MCF 10A (cell line): ENCODE measurements around the gene S100A2. TPM values are rescaled to one million over a fixed set of nuclear protein-coding genes. Genes with fewer than 3 reads are reported as not detected.

Experiments
- BruUV-seq: library from RNA; stranded (reverse); fragments of 400-500 nt; replicated peaks from 2 replicates; lab custom pipeline; 2021; lab: Mats Ljungman, UMichigan
- CTCF ChIA-PET: fragments of 300-600 bp; sonication (Branson Sonifier 250); formaldehyde crosslinking; extraction: SDS; loops from one replicate; lab custom pipeline; 2021; ENCODE audit warnings: antibody characterized with exemption, inconsistent platforms; lab: Yijun Ruan, JAX
- POLR2A ChIA-PET: fragments of 300-600, 350-650 bp; sonication (Branson Sonifier 250); formaldehyde crosslinking; extraction: SDS; loops from one replicate; lab custom pipeline; 2020; ENCODE audit warnings: antibody characterized with exemption, inconsistent platforms; lab: Yijun Ruan, JAX
- DNase-seq: peaks from one replicate; pipeline ENCODE4 v3.0.0-alpha.2; 2018; ENCODE audit not compliant: unreplicated experiment
- H3K27ac Mint-ChIP-seq: one replicate; pipeline ENCODE4 v1.8.0; 2022; ENCODE audit warnings: mild to moderate bottlenecking, low read depth, mixed read lengths; ENCODE audit not compliant: unreplicated experiment
- H3K27me3 Mint-ChIP-seq: one replicate; pipeline ENCODE4 v1.8.0; 2022; ENCODE audit warnings: mixed read lengths; ENCODE audit not compliant: insufficient read depth, unreplicated experiment
- H3K36me3 Mint-ChIP-seq: one replicate; pipeline ENCODE4 v1.8.0; 2022; ENCODE audit warnings: mild to moderate bottlenecking, moderate library complexity, mixed read lengths; ENCODE audit not compliant: insufficient read depth, unreplicated experiment
- H3K4me1 Mint-ChIP-seq: one replicate; pipeline ENCODE4 v1.8.0; 2022; ENCODE audit warnings: mixed read lengths; ENCODE audit not compliant: insufficient read depth, unreplicated experiment
- H3K4me3 Mint-ChIP-seq: one replicate; pipeline ENCODE4 v1.8.0; 2022; ENCODE audit warnings: mild to moderate bottlenecking, moderate library complexity, mixed read lengths; ENCODE audit not compliant: unreplicated experiment
- H3K9me3 Mint-ChIP-seq: one replicate; pipeline ENCODE4 v1.8.0; 2022; ENCODE audit warnings: mixed read lengths; ENCODE audit not compliant: unreplicated experiment
- CTCF ChIP-seq: fragments of 200-600 bp; IDR thresholded peaks from one replicate; pipeline ENCODE4 v1.8.0; 2022; ENCODE audit warnings: antibody characterized with exemption, mild to moderate bottlenecking; ENCODE audit not compliant: unreplicated experiment
- intact Hi-C: fragments of 100-400 bp; cut with micrococcal nuclease; formaldehyde crosslinking; loops from 2 replicates; pipeline ENCODE4 v1.14.1; 2022
- total RNA-seq: library from RNA; stranded (reverse); gene quantifications from 2 replicates; pipeline ENCODE4 v1.2.3, GENCODE V29; 2022

S100A2 gene
- total RNA-seq, 1 experiment from 2014 or later = 5,064 TPM

DNA sequence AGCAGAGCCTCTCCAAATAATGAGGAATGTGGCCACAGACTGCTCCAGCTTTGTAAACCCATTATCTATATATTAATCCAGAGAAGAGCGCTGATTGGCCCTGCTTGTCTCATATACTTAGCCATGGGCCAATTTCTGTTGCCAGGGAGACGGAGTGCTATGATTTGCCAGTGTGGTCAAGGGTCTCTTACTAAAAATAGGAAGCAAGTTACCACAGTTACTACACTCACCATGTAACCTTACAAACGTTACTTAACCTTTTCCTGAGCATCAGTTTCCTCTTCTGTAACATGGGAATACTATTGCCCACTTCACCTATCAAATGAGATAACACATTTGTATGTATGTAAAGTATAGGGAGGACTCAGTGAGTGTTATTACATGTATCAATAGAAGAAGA, 7.7 kb upstream of the S100A2 start:
- no peak overlapping the region for H3K4me3 Mint-ChIP-seq

GRCh38 chr1:153572569-153573015, 6.9 kb upstream of the S100A2 start:
- ChIA-PET CTCF (interaction anchor here (0.5 to 7.5 kb wide), 59 partner anchors 8 to 418 kb away, joined by 3 to 379 read pairs (median 5); partner anchors contain the start of genes CHTOP, ILF2, PGLYRP4 and RAB13), POLR2A (interaction anchor here (0.6 to 7.1 kb wide), 34 partner anchors 9 to 418 kb away, joined by 3 to 476 read pairs (median 6); partner anchors contain the start of genes CHTOP, GATAD2B, ILF2 and INTS3)
- peak; percentile 94 for DNase-seq
- H3K4me3 Mint-ChIP-seq = no peak overlapping the region
- intact Hi-C loops = loop anchor here (1.0 to 2.0 kb wide), 8 partner anchors 36 to 414 kb away; partner anchors contain the start of genes RAB13, S100A13 and SNAPIN
- peak overlapping the region; percentile 67 for H3K27ac Mint-ChIP-seq
- no peaks in the 10 kb centered on the region for H3K27me3 Mint-ChIP-seq
- no peaks in the 10 kb centered on the region for H3K36me3 Mint-ChIP-seq
- no peaks in the 10 kb centered on the region for H3K9me3 Mint-ChIP-seq
- peak; percentile 98 for TF ChIP-seq CTCF
- BruUV-seq = no TSS peak
- peaks cover 33% of the 10 kb centered on the region for H3K4me1 Mint-ChIP-seq

More for the DNA sequence above, 7.7 kb upstream of the S100A2 start:
- ChIA-PET POLR2A (interaction anchor here (0.7 to 7.1 kb wide), 24 partner anchors 8 to 417 kb away, joined by 3 to 476 read pairs (median 7); partner anchors contain the start of genes CHTOP, ILF2, RAB13 and RPS27), CTCF (interaction anchor here (0.6 to 7.5 kb wide), 38 partner anchors 8 to 413 kb away, joined by 3 to 379 read pairs (median 10); partner anchors contain the start of genes CHTOP, ILF2, PGLYRP4 and RAB13)
- Mint-ChIP-seq H3K27me3 (no peaks in the 10 kb centered on the region), H3K4me1 (peaks cover 33% of the 10 kb centered on the region), H3K9me3 (no peaks in the 10 kb centered on the region), H3K27ac (peak overlapping the region; percentile 67), H3K36me3 (no peaks in the 10 kb centered on the region)
- BruUV-seq = no TSS peak
- intact Hi-C loops = loop anchor here (2.0 kb wide), 1 partner anchor 35 kb away; no protein-coding TSS in a partner anchor
- DNase-seq = no peak
- no peak for TF ChIP-seq CTCF

DNA sequence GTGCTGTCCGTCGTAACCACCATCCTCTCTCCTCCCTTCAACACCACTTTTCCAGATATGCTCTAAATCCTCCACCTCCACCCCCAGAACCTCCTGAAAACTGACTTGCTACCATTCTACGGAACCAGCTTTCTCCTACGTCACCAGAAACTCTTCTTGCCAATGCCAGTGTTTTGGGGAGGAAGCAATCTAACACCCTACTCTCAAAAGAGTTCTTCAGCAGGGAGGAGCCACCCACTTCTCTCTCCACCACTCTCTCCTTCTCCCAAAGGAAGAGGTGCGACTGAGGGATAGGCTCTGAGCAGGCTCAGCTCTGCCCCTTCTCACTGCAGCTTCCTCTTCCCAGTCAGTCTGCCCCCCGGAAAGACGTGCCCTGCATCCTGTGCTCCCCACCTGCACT, 6.1 kb upstream of the S100A2 start:
- no peaks in the 10 kb centered on the region for H3K27me3 Mint-ChIP-seq
- no peaks in the 10 kb centered on the region for H3K36me3 Mint-ChIP-seq
- no peak for TF ChIP-seq CTCF
- no TSS peak for BruUV-seq
- ChIA-PET CTCF (interaction anchor here (0.6 to 7.5 kb wide), 47 partner anchors 8 to 418 kb away, joined by 3 to 379 read pairs (median 6); partner anchors contain the start of genes CHTOP, ILF2, PGLYRP4 and RAB13), POLR2A (interaction anchor here (0.7 to 7.1 kb wide), 20 partner anchors 10 to 415 kb away, joined by 3 to 476 read pairs (median 10); partner anchors contain the start of genes CHTOP, GATAD2B, ILF2 and RAB13)
- no peaks in the 10 kb centered on the region for H3K9me3 Mint-ChIP-seq
- DNase-seq = no peak
- no peak overlapping the region for H3K4me3 Mint-ChIP-seq
- H3K4me1 Mint-ChIP-seq = peaks cover 36% of the 10 kb centered on the region
- H3K27ac Mint-ChIP-seq = no peak overlapping the region
- intact Hi-C loops = loop anchor here (1.0 to 2.0 kb wide), 8 partner anchors 37 to 415 kb away; partner anchors contain the start of genes RAB13, S100A13 and SNAPIN

DNA sequence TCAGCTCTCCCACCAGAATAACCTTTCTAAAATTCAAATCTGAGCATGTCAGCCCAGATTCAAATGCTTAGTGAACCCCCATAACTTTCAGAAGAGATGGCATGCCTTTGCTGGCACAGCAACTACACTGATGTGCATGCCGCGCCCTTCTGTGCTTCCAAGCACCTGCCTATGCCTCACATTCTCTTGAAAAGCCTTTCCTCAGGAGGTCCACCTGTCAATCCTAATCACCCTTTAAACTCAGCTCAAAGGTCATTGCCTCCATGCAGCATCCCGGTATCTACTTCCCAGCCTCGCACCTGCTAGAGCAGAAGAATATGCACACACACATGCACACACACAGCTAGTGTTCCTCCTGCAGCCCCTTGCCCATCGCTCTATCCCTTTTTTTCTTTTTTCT, 5.2 kb upstream of the S100A2 start:
- Mint-ChIP-seq H3K9me3 (no peaks in the 10 kb centered on the region), H3K36me3 (no peaks in the 10 kb centered on the region), H3K27me3 (no peaks in the 10 kb centered on the region), H3K4me3 (no peak overlapping the region), H3K4me1 (peaks cover 44% of the 10 kb centered on the region), H3K27ac (no peak overlapping the region)
- TF ChIP-seq CTCF = no peak
- no TSS peak for BruUV-seq
- intact Hi-C loops = no loop called here
- ChIA-PET POLR2A (interaction anchor here (0.9 to 7.1 kb wide), 9 partner anchors 22 to 415 kb away, joined by 3 to 476 read pairs (median 10); partner anchors contain the start of genes CHTOP, RAB13, S100A13 and S100A14), CTCF (interaction anchor here (0.6 to 7.5 kb wide), 17 partner anchors 16 to 218 kb away, joined by 3 to 379 read pairs (median 19); partner anchors contain the start of genes ILF2, S100A1, S100A13 and S100A14)
- no peak for DNase-seq
